Measurements from ENCODE around the gene REV3L. TPM values are rescaled to one million over a fixed set of nuclear protein-coding genes. Genes with fewer than 3 reads are reported as not detected.
A peak's percentile ranks its signal among the peaks of the same experiment; 100 is the strongest.

Gene REV3L
- total and polyA plus RNA-seq, 2 donors (not counting 3 experiments of a cell fraction or from before 2014, with no cell fraction given) = 6.0 to 22.7 TPM

DNA sequence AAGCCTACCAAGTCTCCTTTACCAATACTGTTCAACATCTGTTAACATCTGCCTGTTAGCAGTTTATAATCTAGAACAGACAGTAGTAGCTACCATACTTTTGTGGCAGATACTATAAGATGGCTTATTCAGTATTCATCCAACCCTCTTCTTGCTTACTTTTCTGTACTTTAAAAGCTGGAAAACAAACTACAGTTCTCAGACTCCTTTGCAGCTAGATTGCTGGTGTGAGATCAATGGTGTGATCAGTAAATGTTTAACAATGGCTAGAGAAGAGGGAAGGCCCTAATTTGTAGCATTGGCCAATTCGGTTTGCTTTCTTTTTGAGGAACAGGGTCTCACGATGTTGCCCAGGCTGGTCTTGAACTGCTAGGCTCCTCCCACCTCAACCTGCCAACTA, 3.5 kb upstream of the REV3L start:
- H3K27me3 ChIP-seq (ENCODE audit: control insufficient read depth in 2 of 2, insufficient read depth in 2 of 2, low read length in 2 of 2) = no peaks in the 10 kb centered on the region
- TF ChIP-seq POLR2A (IDR thresholded peaks at IDR 0.05; ENCODE audit: low read depth, low read length) (no peak), MAX (IDR thresholded peaks at IDR 0.05; ENCODE audit: insufficient read depth, insufficient read length) (no peak)
- no peak overlapping the region for H3K27ac ChIP-seq (ENCODE audit: insufficient read depth, low read depth, low read length)
- no TSS peak for BruUV-seq (replicated peaks)
- DNase-seq (ENCODE audit: low read depth, low spot score) = no peak
- H3K9me3 ChIP-seq (replicated peaks; ENCODE audit: control insufficient read depth, insufficient read depth, low read length) = no peaks in the 10 kb centered on the region
- intact Hi-C loops (cut with micrococcal nuclease) = no loop called here
- H3K9ac ChIP-seq (replicated peaks; ENCODE audit: extremely low read depth, insufficient read depth, low read length) = no peak overlapping the region
- ChIA-PET POLR2A (no interaction called here), CTCF (interaction anchor here (0.7 to 1.3 kb wide), 3 partner anchors 23 to 387 kb away, joined by 4 read pairs; no protein-coding TSS in a partner anchor)
- dilution Hi-C loops (cut with MboI; ENCODE audit: extremely low pct_ligation_motif_present, low sequenced_read_pairs) = no loop called here
- no peaks in the 10 kb centered on the region for H3K9me1 ChIP-seq (replicated peaks; ENCODE audit: control insufficient read depth, extremely low read depth, insufficient read depth, low read length)
- no peaks in the 10 kb centered on the region for H4K20me1 ChIP-seq (replicated peaks; ENCODE audit: control insufficient read depth, extremely low read depth, insufficient read depth, low read length)
- peaks cover 14% of the 10 kb centered on the region for H3K4me1 ChIP-seq (ENCODE audit: control insufficient read depth, extremely low read depth, insufficient read depth, low read length)
- H3K79me2 ChIP-seq (ENCODE audit: control insufficient read depth, insufficient read depth, low read length) = peaks cover 31% of the 10 kb centered on the region
- no peak overlapping the region for H3K4me2 ChIP-seq (ENCODE audit: insufficient read depth, low read length)
- no peak overlapping the region for H2AFZ ChIP-seq (ENCODE audit: low read depth, low read length)
- no peak overlapping the region for H3K4me3 ChIP-seq (replicated peaks in 1 of 3; ENCODE audit: insufficient read depth in 1 of 3, low read depth in 1 of 3, low read length in 3 of 3)
- FAIRE-seq = no peak
- H3K36me3 ChIP-seq (ENCODE audit: control insufficient read depth in 2 of 2, extremely low read depth in 1 of 2, insufficient read depth in 2 of 2, low read length in 2 of 2) = no peaks in the 10 kb centered on the region

DNA sequence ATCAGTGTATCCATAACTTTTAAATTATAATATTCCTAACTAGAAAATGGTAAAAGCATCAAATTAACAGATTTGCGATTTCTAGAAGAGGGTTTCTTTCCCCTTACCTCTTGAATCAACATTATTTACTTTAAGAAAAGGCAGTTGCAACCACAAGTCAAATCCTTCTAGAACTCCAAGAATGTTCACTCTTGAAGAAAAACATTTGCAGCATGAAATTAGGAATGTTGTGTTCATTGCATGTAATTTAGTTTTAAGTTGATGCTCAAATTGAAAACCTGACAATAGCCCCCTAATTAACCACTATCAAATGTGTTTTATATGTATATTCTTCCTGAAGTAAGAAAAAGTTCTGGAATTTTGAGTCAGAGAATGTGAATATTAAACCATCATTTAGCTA, 2.3 kb upstream of the REV3L start:
- Histone ChIP-seq H3K79me2 (ENCODE audit: control insufficient read depth, insufficient read depth, low read length) (peaks cover 40% of the 10 kb centered on the region), H3K4me3 (replicated peaks in 1 of 3; ENCODE audit: insufficient read depth in 1 of 3, low read depth in 1 of 3, low read length in 3 of 3) (no peak overlapping the region), H4K20me1 (replicated peaks; ENCODE audit: control insufficient read depth, extremely low read depth, insufficient read depth, low read length) (no peaks in the 10 kb centered on the region), H3K27ac (ENCODE audit: insufficient read depth, low read depth, low read length) (no peak overlapping the region), H3K4me1 (ENCODE audit: control insufficient read depth, extremely low read depth, insufficient read depth, low read length) (peaks cover 23% of the 10 kb centered on the region), H3K9me3 (replicated peaks; ENCODE audit: control insufficient read depth, insufficient read depth, low read length) (no peaks in the 10 kb centered on the region), H3K4me2 (ENCODE audit: insufficient read depth, low read length) (peak overlapping the region; percentile 91), H3K36me3 (ENCODE audit: control insufficient read depth in 2 of 2, extremely low read depth in 1 of 2, insufficient read depth in 2 of 2, low read length in 2 of 2) (no peaks in the 10 kb centered on the region), H3K27me3 (ENCODE audit: control insufficient read depth in 2 of 2, insufficient read depth in 2 of 2, low read length in 2 of 2) (no peaks in the 10 kb centered on the region), H3K9me1 (replicated peaks; ENCODE audit: control insufficient read depth, extremely low read depth, insufficient read depth, low read length) (no peaks in the 10 kb centered on the region), H2AFZ (ENCODE audit: low read depth, low read length) (no peak overlapping the region), H3K9ac (replicated peaks; ENCODE audit: extremely low read depth, insufficient read depth, low read length) (peak overlapping the region; percentile 96)
- BruUV-seq (replicated peaks) = no TSS peak
- dilution Hi-C loops (cut with MboI; ENCODE audit: extremely low pct_ligation_motif_present, low sequenced_read_pairs) = no loop called here
- intact Hi-C loops (cut with micrococcal nuclease) = no loop called here
- CTCF ChIA-PET = interaction anchor here (0.8 to 3.1 kb wide), 6 partner anchors 66 to 558 kb away, joined by 3 to 20 read pairs (median 8); partner anchors contain the start of gene TRAF3IP2
- no peak for FAIRE-seq
- DNase-seq (ENCODE audit: low read depth, low spot score) = no peak
- no peak for TF ChIP-seq GATA2 (IDR thresholded peaks at IDR 0.05; ENCODE audit: insufficient read depth, insufficient read length, low read depth, low read length)
- no peak for TF ChIP-seq POLR2A (IDR thresholded peaks at IDR 0.05; ENCODE audit: low read depth, low read length)
- no peak for TF ChIP-seq MAX (IDR thresholded peaks at IDR 0.05; ENCODE audit: insufficient read depth, insufficient read length)
- TF ChIP-seq FOS (IDR thresholded peaks at IDR 0.05; ENCODE audit: borderline replicate concordance, insufficient read depth, low read length) = no peak
- no peak for TF ChIP-seq EZH2 (IDR thresholded peaks at IDR 0.05; ENCODE audit: borderline replicate concordance, low read depth, low read length, severe bottlenecking)
- TF ChIP-seq POLR2AphosphoS5 (IDR thresholded peaks at IDR 0.05; ENCODE audit: insufficient read depth, low read depth, low read length) = no peak
- no peak for TF ChIP-seq MYC (IDR thresholded peaks at IDR 0.05; ENCODE audit: low read depth, low read length)
- no peak for TF ChIP-seq JUN (IDR thresholded peaks at IDR 0.05; ENCODE audit: borderline replicate concordance, insufficient read depth, insufficient read length, low read depth)
- no peak for TF ChIP-seq CTCF (IDR thresholded peaks at IDR 0.05; ENCODE audit: extremely low read depth in 1 of 2, insufficient read depth in 1 of 2, low read depth in 1 of 2, low read length in 2 of 2)
- POLR2A ChIA-PET = interaction anchor here (0.7 to 1.2 kb wide), 2 partner anchors 118 to 137 kb away, joined by 3 to 4 read pairs; no protein-coding TSS in a partner anchor

Measured in endothelial cell of umbilical vein (primary cell).